Hepatocyte (in vitro differentiated cells): ENCODE results near the gene LSM11. TPM values are rescaled to one million over a fixed set of nuclear protein-coding genes. Genes with fewer than 3 reads are reported as not detected.

Experiments
- DNase-seq: peaks from one replicate; pipeline ENCODE4 v3.0.0-alpha.2; 2016; ENCODE audit warnings: low spot score
- H2AFZ ChIP-seq: fragments of 200-600 bp; sonication (generic); 2 replicates; pipeline ENCODE4 v1.6.0; 2016; ENCODE audit warnings: antibody characterized with exemption, mild to moderate bottlenecking
- H3K27ac ChIP-seq: fragments of 200-600 bp; sonication (generic); 2 replicates; pipeline ENCODE4 v1.5.1; 2016; ENCODE audit warnings: mild to moderate bottlenecking
- H3K27me3 ChIP-seq: fragments of 200-600 bp; sonication (generic); 2 replicates; pipeline ENCODE4 v1.6.1; 2016
- H3K36me3 ChIP-seq: fragments of 200-600 bp; sonication (generic); replicated peaks from 2 replicates; pipeline ENCODE4 v1.5.1; 2016; ENCODE audit warnings: low read depth; ENCODE audit not compliant: insufficient read depth
- H3K4me1 ChIP-seq: fragments of 200-600 bp; sonication (generic); 2 replicates; pipeline ENCODE4 v1.5.1; 2016; ENCODE audit warnings: mild to moderate bottlenecking, moderate library complexity; ENCODE audit not compliant: insufficient read depth
- H3K4me2 ChIP-seq: fragments of 200-600 bp; sonication (generic); 2 replicates; pipeline ENCODE4 v1.6.0; 2016
- H3K4me3 ChIP-seq: fragments of 200-600 bp; sonication (generic); 2 replicates; pipeline ENCODE4 v1.5.1; 2016; ENCODE audit warnings: mild to moderate bottlenecking
- H3K79me2 ChIP-seq: fragments of 200-600 bp; sonication (generic); 2 replicates; pipeline ENCODE4 v1.6.0; 2017; ENCODE audit warnings: mild to moderate bottlenecking
- H3K9me2 ChIP-seq: fragments of 200-600 bp; sonication (generic); replicated peaks from 2 replicates; pipeline ENCODE4 v1.6.0; 2017; ENCODE audit warnings: mild to moderate bottlenecking; ENCODE audit not compliant: insufficient read depth
- H3K9me3 ChIP-seq: fragments of 200-600 bp; sonication (generic); 2 replicates; pipeline ENCODE4 v1.5.1; 2016; ENCODE audit warnings: low read depth, mild to moderate bottlenecking
- H4K20me1 ChIP-seq: fragments of 200-600 bp; sonication (generic); 2 replicates; pipeline ENCODE4 v1.6.0; 2016; ENCODE audit warnings: mild to moderate bottlenecking; ENCODE audit not compliant: insufficient read depth, poor library complexity, severe bottlenecking
- EZH2 ChIP-seq: fragments of 200-600 bp; sonication (generic); IDR thresholded peaks from 2 replicates; pipeline ENCODE4 v1.6.1; 2016; ENCODE audit warnings: antibody characterized with exemption, mild to moderate bottlenecking, borderline replicate concordance
- EZH2phosphoT487 ChIP-seq: fragments of 200-600 bp; sonication (generic); IDR thresholded peaks from one replicate; pipeline ENCODE4 v1.6.1; 2018; ENCODE audit warnings: antibody characterized with exemption, mild to moderate bottlenecking, low read depth, moderate library complexity; ENCODE audit not compliant: unreplicated experiment, severe bottlenecking
- WGBS: methylation state at CpG from one replicate; pipeline ENCODE4 v1.1.6; 2016; ENCODE audit warnings: low lambda C conversion rate; ENCODE audit errors: missing lambda C conversion rate; 5-methylcytosine and 5-hydroxymethylcytosine counted together
- polyA plus RNA-seq: library from polyadenylated mRNA; unstranded; fragments of >200 nt; fragmentation: Nextera tagmentation; extraction: Ambion mirVana; gene quantifications from 2 replicates; pipeline ENCODE4 v1.2.1, GENCODE V29; 2016
- total RNA-seq: library from RNA; depleted of rRNA; stranded (reverse); fragments of >200 nt; gene quantifications from 2 replicates; pipeline ENCODE4 v1.2.3, GENCODE V29; 2014
- TF ChIP-seq, protein P1 (sequence below): fragments of 200-600 bp; sonication (generic); IDR thresholded peaks from 2 replicates; pipeline ENCODE4 v1.5.1; 2016; ENCODE audit warnings: antibody characterized with exemption, mild to moderate bottlenecking; ENCODE audit not compliant: poor library complexity

The LSM11 gene
- total and polyA plus RNA-seq, 2 experiments from 2014 or later, result 2.1 to 6.4 TPM

- Histone ChIP-seq H3K4me1 (no peaks in the 10 kb centered on the region), H2AFZ (no peak overlapping the region), H4K20me1 (peaks cover 3% of the 10 kb centered on the region), H3K9me2 (no peaks in the 10 kb centered on the region), H3K36me3 (no peaks in the 10 kb centered on the region), H3K27ac (no peak overlapping the region), H3K27me3 (no peaks in the 10 kb centered on the region), H3K9me3 (no peaks in the 10 kb centered on the region), H3K4me2 (no peak overlapping the region), H3K79me2 (peaks cover 8% of the 10 kb centered on the region), H3K4me3 (no peak overlapping the region)
- TF ChIP-seq EZH2, result no peak
- no peak for TF ChIP-seq EZH2phosphoT487
- no peak for DNase-seq
- 92% methylated on average over 1 of the region's 1 CpG for WGBS
Measured at GRCh38 chr5:157750320-157750719, 6.8 kb downstream of the LSM11 start.

GRCh38 chr5:157756122-157756521 is 12.6 kb downstream of the LSM11 start:
- no peaks in the 10 kb centered on the region for H3K9me3 ChIP-seq
- no peak for DNase-seq
- H3K27me3 ChIP-seq, result no peaks in the 10 kb centered on the region
- H3K27ac ChIP-seq, result no peak overlapping the region
- no peak overlapping the region for H3K4me2 ChIP-seq
- H4K20me1 ChIP-seq, result no peaks in the 10 kb centered on the region
- no peaks in the 10 kb centered on the region for H3K36me3 ChIP-seq
- no peaks in the 10 kb centered on the region for H3K9me2 ChIP-seq
- no peaks in the 10 kb centered on the region for H3K79me2 ChIP-seq
- TF ChIP-seq EZH2phosphoT487, result no peak
- TF ChIP-seq, protein P1, sequence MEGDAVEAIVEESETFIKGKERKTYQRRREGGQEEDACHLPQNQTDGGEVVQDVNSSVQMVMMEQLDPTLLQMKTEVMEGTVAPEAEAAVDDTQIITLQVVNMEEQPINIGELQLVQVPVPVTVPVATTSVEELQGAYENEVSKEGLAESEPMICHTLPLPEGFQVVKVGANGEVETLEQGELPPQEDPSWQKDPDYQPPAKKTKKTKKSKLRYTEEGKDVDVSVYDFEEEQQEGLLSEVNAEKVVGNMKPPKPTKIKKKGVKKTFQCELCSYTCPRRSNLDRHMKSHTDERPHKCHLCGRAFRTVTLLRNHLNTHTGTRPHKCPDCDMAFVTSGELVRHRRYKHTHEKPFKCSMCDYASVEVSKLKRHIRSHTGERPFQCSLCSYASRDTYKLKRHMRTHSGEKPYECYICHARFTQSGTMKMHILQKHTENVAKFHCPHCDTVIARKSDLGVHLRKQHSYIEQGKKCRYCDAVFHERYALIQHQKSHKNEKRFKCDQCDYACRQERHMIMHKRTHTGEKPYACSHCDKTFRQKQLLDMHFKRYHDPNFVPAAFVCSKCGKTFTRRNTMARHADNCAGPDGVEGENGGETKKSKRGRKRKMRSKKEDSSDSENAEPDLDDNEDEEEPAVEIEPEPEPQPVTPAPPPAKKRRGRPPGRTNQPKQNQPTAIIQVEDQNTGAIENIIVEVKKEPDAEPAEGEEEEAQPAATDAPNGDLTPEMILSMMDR, result no peak
- TF ChIP-seq EZH2, result no peak
- 92% methylated on average over 3 of the region's 3 CpGs for WGBS
- no peak overlapping the region for H3K4me3 ChIP-seq
- H2AFZ ChIP-seq, result no peak overlapping the region
- H3K4me1 ChIP-seq, result no peaks in the 10 kb centered on the region

DNA sequence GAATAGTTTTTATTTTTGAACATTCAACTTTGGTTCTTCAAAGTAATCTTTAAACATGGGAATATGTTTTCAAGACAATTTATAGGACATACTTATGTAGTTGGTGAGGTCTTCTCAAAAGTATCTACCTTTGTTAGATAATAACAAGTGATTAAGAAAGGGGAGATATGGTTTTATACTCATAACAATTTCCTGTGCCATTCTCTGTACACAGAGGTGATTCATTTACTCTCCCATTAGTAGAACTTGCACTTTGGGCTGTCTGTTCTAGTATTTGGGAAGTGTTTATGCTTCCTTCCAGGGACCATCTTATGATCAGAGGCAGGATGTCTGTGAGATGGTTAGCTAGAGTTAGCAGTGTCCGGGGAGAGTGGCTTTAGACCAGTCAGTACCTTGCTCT is 15.2 kb downstream of the LSM11 start:
- no peaks in the 10 kb centered on the region for H3K36me3 ChIP-seq

DNA sequence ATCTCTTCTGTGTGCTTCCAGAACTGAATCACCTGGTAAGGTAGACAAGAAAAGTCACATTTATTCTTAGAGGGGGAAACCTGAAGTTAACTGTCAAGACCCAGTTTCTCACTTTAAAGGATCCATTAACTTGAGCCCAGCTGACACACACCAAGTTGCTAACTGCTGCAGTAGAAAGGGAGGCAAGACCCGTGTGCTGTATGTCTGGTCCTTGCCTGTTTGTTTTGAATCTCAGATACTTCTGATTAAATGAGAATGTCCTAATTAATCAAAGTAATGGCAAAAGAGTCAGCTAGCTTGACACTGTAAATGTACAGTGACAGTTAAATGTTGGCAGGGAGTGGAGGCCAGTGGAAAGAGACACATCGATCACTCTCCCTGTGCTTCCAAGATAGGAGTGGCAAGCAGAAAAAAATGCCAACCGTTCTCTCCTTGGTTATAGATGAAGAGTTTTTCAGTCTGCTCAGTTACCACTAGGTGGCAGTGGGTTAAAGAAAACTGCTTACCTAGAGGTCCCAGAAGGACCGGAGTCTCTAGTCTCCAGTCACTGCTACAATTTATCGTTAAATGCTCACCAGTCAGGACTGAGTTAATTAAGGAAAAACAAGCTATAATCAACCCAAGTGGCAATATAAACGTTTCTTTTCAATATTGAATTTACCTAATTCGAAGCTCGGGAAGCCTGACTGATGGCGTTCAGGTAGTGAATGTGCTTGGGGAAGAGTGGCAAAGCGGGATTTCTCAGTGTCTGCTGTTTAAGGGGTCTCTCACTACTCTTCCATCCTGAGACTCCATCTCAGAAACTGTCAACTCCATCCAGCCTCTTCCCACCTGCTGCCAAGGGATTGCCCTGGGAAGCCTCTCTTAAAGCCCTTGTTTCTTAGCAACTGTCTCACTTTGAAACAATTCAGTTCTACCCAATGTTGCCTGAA is 18.4 kb downstream of the LSM11 start:
- Histone ChIP-seq H3K36me3 (no peaks in the 10 kb centered on the region), H3K27ac (no peak overlapping the region), H3K4me3 (no peak overlapping the region), H2AFZ (no peak overlapping the region), H3K4me2 (peak overlapping the region; percentile 15), H3K27me3 (no peaks in the 10 kb centered on the region), H3K9me2 (no peaks in the 10 kb centered on the region), H3K9me3 (no peaks in the 10 kb centered on the region), H3K79me2 (no peaks in the 10 kb centered on the region), H3K4me1 (no peaks in the 10 kb centered on the region), H4K20me1 (no peaks in the 10 kb centered on the region)
- no peak for TF ChIP-seq EZH2
- TF ChIP-seq, protein P1, result peak; percentile 77
- WGBS, result 41% methylated on average over 10 of the region's 10 CpGs
- peak; percentile 83 for DNase-seq

More for the DNA sequence above, 15.2 kb downstream of the LSM11 start:
- Histone ChIP-seq H3K4me1 (no peaks in the 10 kb centered on the region), H3K27me3 (no peaks in the 10 kb centered on the region), H3K4me3 (no peak overlapping the region), H2AFZ (no peak overlapping the region), H4K20me1 (no peaks in the 10 kb centered on the region), H3K4me2 (no peak overlapping the region), H3K9me2 (no peaks in the 10 kb centered on the region), H3K79me2 (no peaks in the 10 kb centered on the region), H3K27ac (no peak overlapping the region), H3K9me3 (no peaks in the 10 kb centered on the region)
- no peak for TF ChIP-seq EZH2phosphoT487
- DNase-seq, result no peak
- 69% methylated on average over 1 of the region's 1 CpG for WGBS
